Measurements from ENCODE around the gene NOTCH2.

DNA sequence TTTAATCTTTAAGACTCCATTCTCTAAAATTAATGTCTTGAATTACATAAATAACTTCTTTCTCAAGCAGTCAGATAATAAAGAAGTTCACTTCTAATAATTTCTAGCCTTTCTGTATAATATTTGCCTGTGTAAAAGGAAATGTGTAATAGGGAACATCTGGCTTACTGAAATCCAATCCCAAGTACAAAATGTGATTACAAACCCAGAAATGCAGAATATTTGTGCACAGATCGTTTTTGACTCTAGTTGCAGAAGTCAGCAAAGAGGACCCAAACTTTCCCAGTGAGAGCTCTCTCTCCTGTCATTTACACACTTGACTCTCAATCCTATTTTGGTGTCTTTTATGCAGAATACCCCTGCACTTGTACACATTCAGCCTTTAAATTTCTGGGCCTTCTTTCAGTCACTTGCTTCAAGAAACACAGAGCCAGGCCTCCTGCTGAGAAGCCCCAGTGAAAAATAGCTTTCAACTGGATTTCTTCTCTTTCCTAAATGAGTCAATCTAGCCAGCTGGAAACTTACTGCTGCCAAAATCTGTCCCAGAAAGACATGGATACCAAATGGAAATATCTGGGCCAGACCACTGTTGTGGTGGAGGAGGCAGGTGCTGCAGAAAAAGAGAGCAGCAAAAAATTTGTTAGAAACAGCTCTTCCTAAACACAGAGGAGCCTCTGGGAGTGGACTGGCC is 104.6 kb downstream of the NOTCH2 start:
- TF ChIP-seq, protein P1, sequence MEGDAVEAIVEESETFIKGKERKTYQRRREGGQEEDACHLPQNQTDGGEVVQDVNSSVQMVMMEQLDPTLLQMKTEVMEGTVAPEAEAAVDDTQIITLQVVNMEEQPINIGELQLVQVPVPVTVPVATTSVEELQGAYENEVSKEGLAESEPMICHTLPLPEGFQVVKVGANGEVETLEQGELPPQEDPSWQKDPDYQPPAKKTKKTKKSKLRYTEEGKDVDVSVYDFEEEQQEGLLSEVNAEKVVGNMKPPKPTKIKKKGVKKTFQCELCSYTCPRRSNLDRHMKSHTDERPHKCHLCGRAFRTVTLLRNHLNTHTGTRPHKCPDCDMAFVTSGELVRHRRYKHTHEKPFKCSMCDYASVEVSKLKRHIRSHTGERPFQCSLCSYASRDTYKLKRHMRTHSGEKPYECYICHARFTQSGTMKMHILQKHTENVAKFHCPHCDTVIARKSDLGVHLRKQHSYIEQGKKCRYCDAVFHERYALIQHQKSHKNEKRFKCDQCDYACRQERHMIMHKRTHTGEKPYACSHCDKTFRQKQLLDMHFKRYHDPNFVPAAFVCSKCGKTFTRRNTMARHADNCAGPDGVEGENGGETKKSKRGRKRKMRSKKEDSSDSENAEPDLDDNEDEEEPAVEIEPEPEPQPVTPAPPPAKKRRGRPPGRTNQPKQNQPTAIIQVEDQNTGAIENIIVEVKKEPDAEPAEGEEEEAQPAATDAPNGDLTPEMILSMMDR (conservative IDR thresholded peaks at IDR 0.05): no peak
- no peak for TF ChIP-seq EZH2 (IDR thresholded peaks at IDR 0.05; ENCODE audit: low read depth)

All from PC-9 (cell line).